A549 treated with CpdA at 1 μM for 4 hours (cell line): ENCODE data around the gene TRIM73. TPM values are rescaled to one million over a fixed set of nuclear protein-coding genes. Genes with fewer than 3 reads are reported as not detected.

Experiments used
- total RNA-seq: library from RNA; stranded (reverse); fragments of 200-300 nt; extraction: Qiagen RNA extraction; gene quantifications from 5 replicates; pipeline ENCODE4 v1.2.3, GENCODE V29; 2022; ENCODE audit warnings: low read depth

The TRIM73 gene
- total RNA-seq: 1.3 to 2.6 TPM (median 1.9 TPM) in 5 replicates

DNA sequence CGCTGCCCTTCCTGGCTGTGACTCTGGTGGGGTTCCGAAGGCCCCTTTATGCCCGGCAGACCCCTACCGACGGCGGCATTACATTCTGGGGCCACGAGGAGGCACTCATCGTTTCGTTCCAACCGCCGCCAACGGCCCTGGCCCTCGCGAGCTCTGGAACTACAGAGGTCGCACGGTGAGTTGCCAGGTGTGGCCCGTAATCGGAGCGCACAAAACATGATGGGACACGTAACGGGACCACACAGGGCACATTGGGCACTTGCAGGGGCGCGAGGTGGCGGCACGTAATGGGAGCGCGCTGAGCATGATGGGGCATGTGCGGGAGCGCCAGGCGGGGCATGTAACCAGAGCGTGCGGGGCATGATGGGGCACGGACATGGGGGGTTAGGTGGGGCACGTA is at the start of gene TRIM73:
TSS of gene TRIM73 (plus strand) at position 301 of the 400 bp plus-strand sequence. CDS start 3,305 bp downstream, outside the sequence.

Other genes starting within 250 kb of the TRIM73 start
- 33.7 to 40.5 TPM (median 38.0 TPM) in 5 replicates for gene POM121C, start 90.7 kb downstream of the TRIM73 start, total RNA-seq
- not detected in 5 replicates for gene SPDYE5, start 96.7 kb downstream of the TRIM73 start, total RNA-seq